GM12878 (cell line): ENCODE results near the gene FBXL14. TPM values are rescaled to one million over a fixed set of nuclear protein-coding genes. Genes with fewer than 3 reads are reported as not detected.

Experiments used
- KLF5 ChIP-seq: fragments of 450-650 bp; IDR thresholded peaks from 2 replicates; pipeline ENCODE4 v1.6.1; 2014; ENCODE audit warnings: mild to moderate bottlenecking; ENCODE audit not compliant: partially characterized antibody
- PKNOX1 ChIP-seq: fragments of 450-650 bp; IDR thresholded peaks from 2 replicates; pipeline ENCODE4 v1.6.1; 2016; ENCODE audit warnings: mild to moderate bottlenecking
- RELB ChIP-seq: fragments of 450-650 bp; IDR thresholded peaks from 2 replicates; pipeline ENCODE4 v1.6.1; 2017; ENCODE audit warnings: low read depth, mild to moderate bottlenecking, moderate library complexity
- ZBTB11 ChIP-seq: fragments of 450-650 bp; formaldehyde crosslinking; IDR thresholded peaks from 2 replicates; pipeline ENCODE4 v1.5.0; 2022; ENCODE audit warnings: mild to moderate bottlenecking, missing genetic modification characterization
- polyA plus RNA-seq, 11 experiments: library from polyadenylated mRNA; depleted of rRNA in 4 of 11; unstranded in 6 of 11; stranded (reverse) in 5 of 11; fragments of >200 nt; fragmentation: Nextera tagmentation in 4 of 11; fragmentation: Illumina TruSeq in 1 of 11; extraction: Ambion mirVana in 4 of 11; extraction: Trizol in 1 of 11; gene quantifications; 1 replicate in 1 of 11; 2 replicates in 10 of 11; pipeline versions ENCODE4 v1.2.1 to v1.2.3, GENCODE V29; 2011 to 2016; ENCODE audit warnings: inconsistent platforms in 2 of 11, missing spikeins in 2 of 11, low read depth in 1 of 11
- total RNA-seq, 4 experiments: library from RNA; depleted of rRNA in 3 of 4; stranded (reverse); fragments of >200 nt in 3 of 4; fragmentation: Illumina TruSeq in 1 of 4; extraction: Trizol in 1 of 4; gene quantifications; 2 replicates each; pipeline versions ENCODE4 v1.2.1 to v1.2.3, GENCODE V29; 2013 to 2021

The FBXL14 gene
- total and polyA plus RNA-seq, 10 of the 15 experiments (the other 5 are each of a cell fraction or from before 2014, with no cell fraction given): 0.44 to 19.0 (median 2.9) TPM

GRCh38 chr12:1534748-1535147 lies 59.6 kb downstream of the FBXL14 start (continued):
- TF ChIP-seq ZBTB11: no peak
- TF ChIP-seq KLF5: no peak
- TF ChIP-seq RELB: peak; percentile 11; the same call in 1 of the 2 replicates
- TF ChIP-seq PKNOX1: peak; percentile 48; the same call in 1 of the 2 replicates
